HepG2 (cell line): ENCODE data around the gene PEAK3. TPM values are rescaled to one million over a fixed set of nuclear protein-coding genes. Genes with fewer than 3 reads are reported as not detected.

ENCODE experiments used
- BCL6 ChIP-seq: IDR thresholded peaks from 2 replicates; pipeline ENCODE4 v1.6.1; 2016; ENCODE audit warnings: missing genetic modification reagents, missing compliant biosample characterization
- HDAC1 ChIP-seq: sonication (generic); formaldehyde crosslinking; IDR thresholded peaks from 2 replicates; pipeline ENCODE4 v1.5.1; 2020; ENCODE audit warnings: mild to moderate bottlenecking, missing genetic modification reagents
- HDAC6 ChIP-seq: fragments of 200-600 bp; sonication (generic); IDR thresholded peaks from 2 replicates; pipeline ENCODE4 v1.7.0; 2017; ENCODE audit warnings: mild to moderate bottlenecking, antibody characterized with exemption, low read length, low read depth
- ISX ChIP-seq: sonication (generic); formaldehyde crosslinking; conservative IDR thresholded peaks from 2 replicates; pipeline ENCODE4 v1.5.0; 2020; ENCODE audit warnings: missing genetic modification reagents
- SAFB2 ChIP-seq: sonication (generic); formaldehyde crosslinking; IDR thresholded peaks from 2 replicates; pipeline ENCODE4 v1.5.1; 2020; ENCODE audit warnings: missing genetic modification reagents, low read depth, mild to moderate bottlenecking, borderline replicate concordance
- SALL1 ChIP-seq: sonication (generic); formaldehyde crosslinking; IDR thresholded peaks from 2 replicates; pipeline ENCODE4 v1.8.0; 2022; ENCODE audit warnings: mild to moderate bottlenecking, missing genetic modification reagents
- SIX4 ChIP-seq: sonication (generic); formaldehyde crosslinking; IDR thresholded peaks from 2 replicates; pipeline ENCODE4 v1.4.0; 2020; ENCODE audit warnings: missing genetic modification reagents
- SMAD1 ChIP-seq: sonication (generic); formaldehyde crosslinking; IDR thresholded peaks from 2 replicates; pipeline ENCODE4 v1.4.0; 2020; ENCODE audit warnings: missing genetic modification reagents, low read depth, mild to moderate bottlenecking, borderline replicate concordance
- STAG1 ChIP-seq: sonication (generic); formaldehyde crosslinking; IDR thresholded peaks from 2 replicates; pipeline ENCODE4 v1.4.0; 2020; ENCODE audit warnings: missing genetic modification reagents
- SYNCRIP ChIP-seq: fragments of 200-400 bp; formaldehyde crosslinking; IDR thresholded peaks from 2 replicates; pipeline ENCODE4 v1.6.1; 2018; ENCODE audit warnings: mild to moderate bottlenecking, low read depth, low read length; ENCODE audit not compliant: insufficient read depth
- TAF1 ChIP-seq: sonication (generic); formaldehyde crosslinking; IDR thresholded peaks from 2 replicates; pipeline ENCODE4 v1.4.0; 2020; ENCODE audit warnings: missing genetic modification reagents
- ZNF607 ChIP-seq: sonication (generic); formaldehyde crosslinking; IDR thresholded peaks from 2 replicates; pipeline ENCODE4 v1.5.1; 2020; ENCODE audit warnings: missing genetic modification reagents, mild to moderate bottlenecking, borderline replicate concordance
- ZNF629 ChIP-seq: sonication (generic); formaldehyde crosslinking; conservative IDR thresholded peaks from 2 replicates; pipeline ENCODE4 v1.5.0; 2020; ENCODE audit warnings: missing genetic modification reagents
- ZNF839 ChIP-seq: sonication (generic); formaldehyde crosslinking; IDR thresholded peaks from 2 replicates; pipeline ENCODE4 v1.4.0; 2020; ENCODE audit warnings: missing genetic modification reagents, mild to moderate bottlenecking, borderline replicate concordance
- ZSCAN22 ChIP-seq: sonication (generic); formaldehyde crosslinking; IDR thresholded peaks from 2 replicates; pipeline ENCODE4 v1.4.0; 2020; ENCODE audit warnings: mild to moderate bottlenecking, missing genetic modification reagents
- polyA plus RNA-seq, 8 experiments: library from polyadenylated mRNA; depleted of rRNA in 3 of 8; stranded (reverse) in 7 of 8; unstranded in 1 of 8; fragments of >200 nt; fragmentation: Illumina TruSeq in 4 of 8; extraction: Trizol in 4 of 8; gene quantifications; 2 replicates each; pipeline versions ENCODE4 v1.2.1 to v1.2.3, GENCODE V29; 2011 to 2016; ENCODE audit warnings: low read depth in 4 of 8, missing spikeins in 1 of 8, mixed read lengths in 1 of 8; ENCODE audit not compliant: insufficient read depth in 1 of 8
- total RNA-seq, 5 experiments: library from RNA; depleted of rRNA; stranded (reverse); fragments of >200 nt; fragmentation: Illumina TruSeq; extraction: Trizol; gene quantifications; 2 replicates each; pipeline ENCODE4 v1.2.3, GENCODE V29; 2016; ENCODE audit warnings: low read depth in 1 of 5
- TF ChIP-seq, protein P1 (sequence below): sonication (generic); formaldehyde crosslinking; IDR thresholded peaks from 2 replicates; pipeline ENCODE4 v1.5.0; 2020; ENCODE audit warnings: missing genetic modification reagents
- TF ChIP-seq, protein P2 (sequence below): sonication (generic); formaldehyde crosslinking; IDR thresholded peaks from 2 replicates; pipeline ENCODE4 v1.4.0; 2020; ENCODE audit warnings: missing genetic modification reagents, borderline replicate concordance
- TF ChIP-seq, protein P3 (sequence below): sonication (generic); formaldehyde crosslinking; IDR thresholded peaks from 2 replicates; pipeline ENCODE4 v1.5.0; 2020; ENCODE audit warnings: missing genetic modification reagents
- TF ChIP-seq, protein P4 (sequence below): sonication (generic); formaldehyde crosslinking; IDR thresholded peaks from 2 replicates; pipeline ENCODE4 v1.4.0; 2020; ENCODE audit warnings: missing genetic modification reagents
- TF ChIP-seq, protein P5 (sequence below): IDR thresholded peaks from 2 replicates; pipeline ENCODE4 v1.6.1; 2012; ENCODE audit warnings: inconsistent platforms
- TF ChIP-seq, protein P6 (sequence below): sonication (generic); formaldehyde crosslinking; IDR thresholded peaks from 2 replicates; pipeline ENCODE4; 2020; ENCODE audit warnings: missing genetic modification reagents, mild to moderate bottlenecking, borderline replicate concordance

Gene PEAK3
- total and polyA plus RNA-seq, 2 of the 13 experiments (the other 11 are each of a cell fraction or from before 2014, with no cell fraction given) = not detected

DNA sequence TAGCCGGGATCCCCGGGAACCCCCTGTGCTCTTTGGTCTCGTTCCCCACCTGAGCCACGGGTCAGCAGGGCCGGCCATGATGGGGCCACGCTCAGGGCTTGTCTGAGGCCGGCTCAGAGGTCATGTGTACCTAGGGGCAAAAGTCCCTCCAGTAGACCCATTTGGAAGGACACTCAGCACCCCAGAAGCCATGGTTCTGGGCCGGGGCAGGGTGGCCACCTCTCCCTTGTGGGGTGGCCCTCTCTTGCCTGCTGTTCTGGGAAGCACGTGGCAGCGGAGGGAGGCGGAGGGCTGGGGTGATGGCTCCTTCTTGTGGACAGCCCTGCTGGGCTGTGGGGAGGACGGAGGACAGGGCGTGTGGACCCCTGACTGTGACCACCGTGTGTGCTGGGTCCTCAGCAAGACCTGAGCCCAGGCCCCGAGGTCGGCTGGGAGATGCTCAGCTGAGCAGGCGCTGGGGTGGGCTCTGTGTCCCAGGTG lies 6.4 kb upstream of the PEAK3 start (continued):
- TF ChIP-seq, protein P1, sequence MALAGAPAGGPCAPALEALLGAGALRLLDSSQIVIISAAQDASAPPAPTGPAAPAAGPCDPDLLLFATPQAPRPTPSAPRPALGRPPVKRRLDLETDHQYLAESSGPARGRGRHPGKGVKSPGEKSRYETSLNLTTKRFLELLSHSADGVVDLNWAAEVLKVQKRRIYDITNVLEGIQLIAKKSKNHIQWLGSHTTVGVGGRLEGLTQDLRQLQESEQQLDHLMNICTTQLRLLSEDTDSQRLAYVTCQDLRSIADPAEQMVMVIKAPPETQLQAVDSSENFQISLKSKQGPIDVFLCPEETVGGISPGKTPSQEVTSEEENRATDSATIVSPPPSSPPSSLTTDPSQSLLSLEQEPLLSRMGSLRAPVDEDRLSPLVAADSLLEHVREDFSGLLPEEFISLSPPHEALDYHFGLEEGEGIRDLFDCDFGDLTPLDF = no peak
- TF ChIP-seq ZNF839 (CRISPR knock-in tag) (0 out of 2 replicates have a peak, but pooled peaks have one; percentile 5), ZNF607 (0 out of 2 replicates have a peak, but pooled peaks have one; percentile 53), HDAC1 (CRISPR knock-in tag) (peak; percentile 60; the same call in 1 of the 2 replicates), ZSCAN22 (CRISPR knock-in tag) (no peak), BCL6 (CRISPR knock-in tag) (0 out of 2 replicates have a peak, but pooled peaks have one; percentile 7), ISX (CRISPR knock-in tag) (no peak), STAG1 (no peak), SMAD1 (no peak), SAFB2 (CRISPR knock-in tag) (peak; percentile 60; the same call in 1 of the 2 replicates), SIX4 (CRISPR knock-in tag) (no peak), SYNCRIP (no peak), HDAC6 (no peak), ZNF629 (CRISPR knock-in tag) (peak; percentile 53; the same call in 1 of the 2 replicates), SALL1 (peak; percentile 67; the same call in 1 of the 2 replicates), TAF1 (CRISPR knock-in tag) (no peak)
- TF ChIP-seq, protein P2, sequence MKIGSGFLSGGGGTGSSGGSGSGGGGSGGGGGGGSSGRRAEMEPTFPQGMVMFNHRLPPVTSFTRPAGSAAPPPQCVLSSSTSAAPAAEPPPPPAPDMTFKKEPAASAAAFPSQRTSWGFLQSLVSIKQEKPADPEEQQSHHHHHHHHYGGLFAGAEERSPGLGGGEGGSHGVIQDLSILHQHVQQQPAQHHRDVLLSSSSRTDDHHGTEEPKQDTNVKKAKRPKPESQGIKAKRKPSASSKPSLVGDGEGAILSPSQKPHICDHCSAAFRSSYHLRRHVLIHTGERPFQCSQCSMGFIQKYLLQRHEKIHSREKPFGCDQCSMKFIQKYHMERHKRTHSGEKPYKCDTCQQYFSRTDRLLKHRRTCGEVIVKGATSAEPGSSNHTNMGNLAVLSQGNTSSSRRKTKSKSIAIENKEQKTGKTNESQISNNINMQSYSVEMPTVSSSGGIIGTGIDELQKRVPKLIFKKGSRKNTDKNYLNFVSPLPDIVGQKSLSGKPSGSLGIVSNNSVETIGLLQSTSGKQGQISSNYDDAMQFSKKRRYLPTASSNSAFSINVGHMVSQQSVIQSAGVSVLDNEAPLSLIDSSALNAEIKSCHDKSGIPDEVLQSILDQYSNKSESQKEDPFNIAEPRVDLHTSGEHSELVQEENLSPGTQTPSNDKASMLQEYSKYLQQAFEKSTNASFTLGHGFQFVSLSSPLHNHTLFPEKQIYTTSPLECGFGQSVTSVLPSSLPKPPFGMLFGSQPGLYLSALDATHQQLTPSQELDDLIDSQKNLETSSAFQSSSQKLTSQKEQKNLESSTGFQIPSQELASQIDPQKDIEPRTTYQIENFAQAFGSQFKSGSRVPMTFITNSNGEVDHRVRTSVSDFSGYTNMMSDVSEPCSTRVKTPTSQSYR (CRISPR knock-in tag) = no peak
- TF ChIP-seq, protein P3, sequence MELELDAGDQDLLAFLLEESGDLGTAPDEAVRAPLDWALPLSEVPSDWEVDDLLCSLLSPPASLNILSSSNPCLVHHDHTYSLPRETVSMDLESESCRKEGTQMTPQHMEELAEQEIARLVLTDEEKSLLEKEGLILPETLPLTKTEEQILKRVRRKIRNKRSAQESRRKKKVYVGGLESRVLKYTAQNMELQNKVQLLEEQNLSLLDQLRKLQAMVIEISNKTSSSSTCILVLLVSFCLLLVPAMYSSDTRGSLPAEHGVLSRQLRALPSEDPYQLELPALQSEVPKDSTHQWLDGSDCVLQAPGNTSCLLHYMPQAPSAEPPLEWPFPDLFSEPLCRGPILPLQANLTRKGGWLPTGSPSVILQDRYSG (CRISPR knock-in tag) = no peak
- TF ChIP-seq, protein P4, sequence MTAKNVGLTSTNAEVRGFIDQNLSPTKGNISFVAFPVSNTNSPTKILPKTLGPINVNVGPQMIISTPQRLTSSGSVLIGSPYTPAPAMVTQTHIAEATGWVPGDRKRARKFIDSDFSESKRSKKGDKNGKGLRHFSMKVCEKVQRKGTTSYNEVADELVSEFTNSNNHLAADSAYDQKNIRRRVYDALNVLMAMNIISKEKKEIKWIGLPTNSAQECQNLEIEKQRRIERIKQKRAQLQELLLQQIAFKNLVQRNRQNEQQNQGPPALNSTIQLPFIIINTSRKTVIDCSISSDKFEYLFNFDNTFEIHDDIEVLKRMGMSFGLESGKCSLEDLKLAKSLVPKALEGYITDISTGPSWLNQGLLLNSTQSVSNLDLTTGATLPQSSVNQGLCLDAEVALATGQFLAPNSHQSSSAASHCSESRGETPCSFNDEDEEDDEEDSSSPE (CRISPR knock-in tag) = peak; percentile 42; the same call in 1 of the 2 replicates
- TF ChIP-seq, protein P5, sequence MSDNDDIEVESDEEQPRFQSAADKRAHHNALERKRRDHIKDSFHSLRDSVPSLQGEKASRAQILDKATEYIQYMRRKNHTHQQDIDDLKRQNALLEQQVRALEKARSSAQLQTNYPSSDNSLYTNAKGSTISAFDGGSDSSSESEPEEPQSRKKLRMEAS = peak; percentile 84
- TF ChIP-seq, protein P6, sequence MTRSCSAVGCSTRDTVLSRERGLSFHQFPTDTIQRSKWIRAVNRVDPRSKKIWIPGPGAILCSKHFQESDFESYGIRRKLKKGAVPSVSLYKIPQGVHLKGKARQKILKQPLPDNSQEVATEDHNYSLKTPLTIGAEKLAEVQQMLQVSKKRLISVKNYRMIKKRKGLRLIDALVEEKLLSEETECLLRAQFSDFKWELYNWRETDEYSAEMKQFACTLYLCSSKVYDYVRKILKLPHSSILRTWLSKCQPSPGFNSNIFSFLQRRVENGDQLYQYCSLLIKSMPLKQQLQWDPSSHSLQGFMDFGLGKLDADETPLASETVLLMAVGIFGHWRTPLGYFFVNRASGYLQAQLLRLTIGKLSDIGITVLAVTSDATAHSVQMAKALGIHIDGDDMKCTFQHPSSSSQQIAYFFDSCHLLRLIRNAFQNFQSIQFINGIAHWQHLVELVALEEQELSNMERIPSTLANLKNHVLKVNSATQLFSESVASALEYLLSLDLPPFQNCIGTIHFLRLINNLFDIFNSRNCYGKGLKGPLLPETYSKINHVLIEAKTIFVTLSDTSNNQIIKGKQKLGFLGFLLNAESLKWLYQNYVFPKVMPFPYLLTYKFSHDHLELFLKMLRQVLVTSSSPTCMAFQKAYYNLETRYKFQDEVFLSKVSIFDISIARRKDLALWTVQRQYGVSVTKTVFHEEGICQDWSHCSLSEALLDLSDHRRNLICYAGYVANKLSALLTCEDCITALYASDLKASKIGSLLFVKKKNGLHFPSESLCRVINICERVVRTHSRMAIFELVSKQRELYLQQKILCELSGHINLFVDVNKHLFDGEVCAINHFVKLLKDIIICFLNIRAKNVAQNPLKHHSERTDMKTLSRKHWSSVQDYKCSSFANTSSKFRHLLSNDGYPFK = no peak; the same call in 1 of the 2 replicates
